ENCODE results near the gene ALPI.
"Not testable (repeated sequence)": the region's sequence is repeated elsewhere in the genome, so short reads cannot be mapped to it uniquely, and the experiment has no call there.

Gene ALPI

DNA sequence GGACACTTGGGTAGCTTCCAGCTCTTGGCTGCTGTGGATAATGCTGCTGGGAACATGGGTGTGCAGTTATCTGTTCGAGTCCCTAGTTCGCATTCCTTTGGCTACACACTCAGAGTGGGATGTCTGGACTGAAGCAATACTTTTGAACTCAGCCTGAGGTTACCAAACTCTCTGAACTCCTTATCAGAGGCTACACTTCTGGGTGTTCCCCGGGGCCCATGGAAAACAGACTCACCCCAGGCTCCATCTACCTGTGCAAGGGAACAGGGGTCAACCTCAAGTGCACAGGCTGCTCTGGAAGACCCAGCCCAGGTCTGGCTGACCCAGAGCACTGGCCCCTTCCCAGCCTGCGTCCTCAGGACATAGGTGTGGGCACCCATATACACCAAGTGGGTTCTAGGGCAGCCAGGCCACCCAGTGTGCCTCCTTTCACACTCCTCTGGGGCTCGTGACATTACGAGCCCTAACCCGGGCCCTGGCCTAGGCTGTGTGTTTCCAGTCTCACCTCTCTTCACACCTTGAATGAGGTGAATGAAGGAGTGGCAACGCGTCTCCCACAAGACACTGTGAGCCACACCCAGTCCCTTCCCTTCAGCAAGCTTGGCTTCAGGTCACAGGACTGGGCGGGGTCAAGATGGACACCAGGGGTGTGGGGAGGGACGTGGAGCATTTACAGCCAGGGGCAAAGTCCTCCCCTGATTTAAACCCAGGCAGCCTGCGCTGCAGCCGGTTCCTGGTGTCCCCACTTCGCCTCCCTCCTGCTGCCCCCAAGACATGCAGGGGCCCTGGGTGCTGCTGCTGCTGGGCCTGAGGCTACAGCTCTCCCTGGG lies at the start of gene ALPI:
ALPI (plus strand) TSS at position 728 of the 830 bp plus-strand sequence; CDS start at position 775, 47 bp downstream.
- DNase-seq (ENCODE audit: low read depth) = no peak

DNA sequence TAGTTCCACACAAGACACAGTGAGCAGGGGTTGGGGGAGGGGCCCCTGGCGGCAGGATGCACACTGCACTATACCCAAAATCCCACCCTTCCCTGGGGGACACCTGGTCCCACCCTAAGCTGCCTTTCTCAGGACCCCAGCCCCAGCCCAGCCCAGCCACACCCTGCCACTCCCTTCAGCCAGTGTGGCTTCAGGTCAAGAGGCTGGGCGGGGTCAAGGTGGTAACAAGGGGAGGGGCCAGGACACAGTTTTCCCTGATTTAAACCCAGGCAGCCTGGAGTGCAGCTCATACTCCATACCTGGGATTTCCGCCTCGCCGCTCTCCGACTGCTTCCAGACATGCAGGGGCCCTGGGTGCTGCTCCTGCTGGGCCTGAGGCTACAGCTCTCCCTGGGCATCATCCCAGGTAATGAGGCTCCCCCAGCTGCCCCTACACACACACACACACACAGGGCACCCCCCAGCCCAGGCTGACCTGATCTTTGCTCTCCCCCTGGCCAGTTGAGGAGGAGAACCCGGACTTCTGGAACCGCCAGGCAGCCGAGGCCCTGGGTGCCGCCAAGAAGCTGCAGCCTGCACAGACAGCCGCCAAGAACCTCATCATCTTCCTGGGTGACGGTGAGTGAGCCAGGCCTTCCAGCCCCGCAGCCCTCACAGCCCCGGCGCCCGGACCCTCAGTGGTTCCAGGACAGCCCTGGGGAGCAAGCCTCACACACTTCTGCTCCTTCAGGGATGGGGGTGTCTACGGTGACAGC lies 49.2 kb upstream of the ALPI start, which contains the start of gene ALPG:
ALPG (plus strand) TSS at position 289 of the 755 bp plus-strand sequence; CDS start at position 340, 51 bp downstream.
- no peak for DNase-seq (ENCODE audit: low read depth)

DNA sequence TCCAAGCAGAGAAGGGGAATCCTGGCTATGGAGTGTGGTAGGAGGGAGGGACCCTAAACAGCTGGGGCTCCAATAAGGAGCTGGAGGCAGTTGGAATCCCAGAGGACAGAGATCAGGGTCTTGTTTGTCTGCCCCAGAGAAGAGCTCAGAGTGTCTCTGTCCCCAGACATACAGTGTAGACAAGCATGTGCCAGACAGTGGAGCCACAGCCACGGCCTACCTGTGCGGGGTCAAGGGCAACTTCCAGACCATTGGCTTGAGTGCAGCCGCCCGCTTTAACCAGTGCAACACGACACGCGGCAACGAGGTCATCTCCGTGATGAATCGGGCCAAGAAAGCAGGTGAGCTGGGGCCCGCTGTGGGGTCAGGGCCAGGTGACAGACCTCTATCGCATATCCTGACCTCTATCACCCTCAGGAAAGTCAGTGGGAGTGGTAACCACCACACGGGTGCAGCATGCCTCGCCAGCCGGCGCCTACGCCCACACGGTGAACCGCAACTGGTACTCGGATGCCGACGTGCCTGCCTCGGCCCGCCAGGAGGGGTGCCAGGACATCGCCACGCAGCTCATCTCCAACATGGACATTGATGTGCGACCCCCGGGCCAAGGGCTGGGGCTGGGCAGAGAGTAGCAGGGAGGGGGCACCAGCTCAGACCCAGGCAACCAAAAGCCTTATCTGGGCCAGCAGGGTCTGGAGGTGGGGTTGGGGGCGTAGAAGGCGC lies 48.4 kb upstream of the ALPI start:
- DNase-seq (ENCODE audit: low read depth) = not testable (repeated sequence)

DNA sequence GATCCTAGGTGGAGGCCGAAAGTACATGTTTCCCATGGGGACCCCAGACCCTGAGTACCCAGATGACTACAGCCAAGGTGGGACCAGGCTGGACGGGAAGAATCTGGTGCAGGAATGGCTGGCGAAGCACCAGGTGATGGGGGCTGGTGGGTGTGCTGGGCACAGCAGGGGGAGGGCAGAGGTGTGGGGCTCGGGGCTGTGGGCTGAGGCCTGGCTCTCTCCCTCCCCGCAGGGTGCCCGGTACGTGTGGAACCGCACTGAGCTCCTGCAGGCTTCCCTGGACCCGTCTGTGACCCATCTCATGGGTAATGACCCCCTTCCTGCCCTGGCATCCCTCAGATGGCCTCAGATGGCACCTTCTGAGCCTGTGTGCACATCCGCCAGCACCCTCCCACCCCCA lies 47.7 kb upstream of the ALPI start:
- not testable (repeated sequence) for DNase-seq (ENCODE audit: low read depth)

- DNase-seq (ENCODE audit: low read depth) = not testable (repeated sequence)
These were observed 46.3 kb upstream of the ALPI start for GRCh38 chr2:232409617-232410016.

GRCh38 chr2:232410238-232410900 lies 45.6 kb upstream of the ALPI start:
- no peak for DNase-seq (ENCODE audit: low read depth)

- no peak for DNase-seq (ENCODE audit: low read depth)
These were observed 43.9 kb upstream of the ALPI start for GRCh38 chr2:232411901-232412629.

DNA sequence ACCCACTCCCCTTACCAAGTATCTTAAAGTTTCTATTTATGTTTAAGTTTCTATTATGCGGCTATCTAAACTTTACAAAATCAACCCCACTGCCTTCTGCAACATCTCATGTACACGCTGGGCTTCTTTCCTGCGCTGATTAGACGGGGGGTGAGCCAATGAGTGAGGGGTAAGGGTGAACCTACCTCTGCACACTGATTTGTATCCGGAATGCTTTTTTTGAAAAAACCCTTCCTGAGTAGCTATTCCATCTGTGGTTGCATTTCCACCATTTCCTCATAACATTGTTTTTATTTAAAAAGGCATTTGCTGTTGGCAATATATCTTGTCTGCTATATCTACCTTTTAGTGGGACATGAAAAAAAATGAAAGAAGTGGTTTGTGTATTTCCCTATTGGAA lies 43.0 kb upstream of the ALPI start:
- DNase-seq (ENCODE audit: low read depth) = no peak

DNA sequence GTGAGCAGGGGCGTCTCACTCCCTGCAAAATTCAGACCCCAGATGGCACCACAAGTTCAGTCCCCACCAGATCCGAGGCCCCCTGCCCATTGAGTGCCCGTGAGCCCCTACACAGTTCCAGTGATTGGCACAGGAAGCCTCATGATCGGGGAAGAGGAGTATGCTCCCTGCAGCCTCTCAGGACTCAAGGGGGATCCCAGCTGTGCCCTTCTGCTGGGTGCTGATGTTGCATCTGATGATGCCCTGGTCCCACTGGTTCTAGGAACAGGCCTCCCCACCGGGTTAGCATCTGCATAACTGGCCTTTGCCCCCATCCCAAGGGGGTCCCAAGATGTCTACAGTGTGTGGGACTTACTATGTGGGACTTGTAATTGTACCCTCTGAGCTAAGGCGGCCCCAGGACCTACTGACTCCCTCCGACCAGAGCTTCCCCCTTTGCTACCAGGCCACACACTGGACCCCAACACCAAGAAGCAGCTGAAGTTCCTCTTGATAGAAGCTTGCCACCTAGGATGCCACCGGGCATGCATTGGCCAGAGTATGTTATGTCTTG lies 40.7 kb upstream of the ALPI start:
- no peak for DNase-seq (ENCODE audit: low read depth)

DNA sequence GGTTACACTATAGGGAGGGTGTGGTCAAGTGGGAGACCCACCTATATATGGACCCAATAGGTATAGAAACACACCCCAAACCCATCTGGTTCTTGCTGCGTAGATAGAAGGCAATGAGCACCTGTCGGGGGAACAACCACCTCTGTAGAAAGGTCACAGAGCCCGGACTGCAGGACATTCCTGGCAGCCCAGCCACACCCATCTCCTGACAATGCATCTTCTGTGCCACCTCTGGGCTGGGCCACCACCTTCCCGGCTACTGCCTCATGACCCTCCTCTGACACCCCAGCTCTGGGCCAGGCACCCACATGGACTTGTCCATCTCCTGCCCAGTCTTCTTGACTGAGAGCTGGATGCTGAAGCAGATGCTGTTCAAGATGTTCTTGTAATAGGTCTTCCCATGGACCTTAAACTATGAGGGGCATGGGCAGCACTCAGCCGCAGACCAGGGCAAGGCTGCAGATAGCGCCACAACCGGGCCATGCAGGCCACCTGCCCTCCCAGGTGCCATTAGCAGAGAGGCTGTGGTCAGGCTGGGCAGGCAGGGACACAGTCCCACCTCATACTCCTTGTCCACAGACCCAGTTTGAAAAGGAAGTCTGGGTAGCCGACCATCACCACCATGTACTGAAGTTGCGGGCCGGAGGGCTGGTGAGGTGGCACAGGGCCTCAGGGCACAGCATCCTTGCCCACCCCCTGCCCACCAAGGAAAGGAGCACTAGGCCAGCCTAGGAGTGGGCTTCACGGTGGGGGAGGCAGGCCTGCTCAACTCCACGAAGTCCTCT lies 40.0 kb upstream of the ALPI start:
- DNase-seq (ENCODE audit: low read depth) = no peak

- no peak for DNase-seq (ENCODE audit: low read depth)
These were observed 39.2 kb upstream of the ALPI start for GRCh38 chr2:232416521-232417470.

DNA sequence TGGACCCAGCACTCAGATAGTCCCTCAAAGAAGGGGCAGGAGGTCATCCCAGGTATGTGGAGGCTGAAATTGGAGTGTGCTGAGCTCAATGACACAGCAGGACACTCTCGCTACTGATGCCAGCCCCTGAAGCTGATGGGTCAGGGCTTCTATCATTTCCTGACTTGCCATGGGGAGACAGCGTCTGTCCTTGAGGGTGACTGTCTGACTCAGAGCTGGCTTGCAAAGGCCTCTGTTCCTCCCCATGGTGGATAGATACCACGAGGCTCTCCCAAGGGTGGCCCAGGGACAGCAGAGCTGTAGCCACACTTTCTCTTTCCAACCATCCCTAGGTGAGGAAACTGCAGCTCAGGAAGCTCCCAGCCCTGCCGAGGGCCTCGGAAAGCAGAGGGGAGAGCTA lies 38.5 kb upstream of the ALPI start:
- no peak for DNase-seq (ENCODE audit: low read depth)

DNA sequence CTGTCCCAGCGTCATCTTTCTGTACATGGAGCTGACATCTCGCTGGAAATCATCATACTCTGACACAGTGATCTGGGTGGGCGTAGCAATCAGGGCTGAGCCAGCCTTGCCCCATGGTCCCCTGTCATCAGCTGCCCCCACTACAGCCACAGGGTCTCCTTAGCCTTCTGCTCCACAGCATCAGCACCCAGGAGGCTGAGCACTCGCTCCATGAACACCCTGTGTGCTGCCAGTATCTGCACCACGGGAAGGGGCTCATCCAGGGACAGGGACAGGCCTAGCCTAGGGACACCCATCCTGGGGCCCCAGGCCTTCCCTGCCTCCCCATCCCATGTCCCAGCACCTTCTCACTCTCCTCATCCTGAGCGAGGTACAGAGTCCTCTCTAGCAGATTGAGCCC lies 37.9 kb upstream of the ALPI start:
- DNase-seq (ENCODE audit: low read depth) = no peak

GRCh38 chr2:232418466-232419244 lies 37.3 kb upstream of the ALPI start:
- DNase-seq (ENCODE audit: low read depth) = no peak

- DNase-seq (ENCODE audit: low read depth) = no peak
These were observed 36.5 kb upstream of the ALPI start for GRCh38 chr2:232419245-232420072.

GRCh38 chr2:232420073-232420454 lies 35.9 kb upstream of the ALPI start:
- no peak for DNase-seq (ENCODE audit: low read depth)

GRCh38 chr2:232420463-232421188 lies 35.3 kb upstream of the ALPI start:
- no peak for DNase-seq (ENCODE audit: low read depth)

Measured in HS-27A (cell line).